Activated T-cell treated with anti-CD3 and anti-CD28 coated beads for 4 hours (primary cell): ENCODE data around the gene KIN.
"Not testable (repeated sequence)": the region's sequence is repeated elsewhere in the genome, so short reads cannot be mapped to it uniquely, and the experiment has no call there.

Experiments used
- DNase-seq: peaks from one replicate; pipeline ENCODE4 v3.0.0-alpha.2; 2020

Gene KIN

GRCh38 chr10:7794251-7795026, 6.6 kb upstream of the KIN start:
- DNase-seq = no peak

- DNase-seq = no peak
These were observed 4.7 kb upstream of the KIN start for GRCh38 chr10:7792541-7792940.

GRCh38 chr10:7789390-7789789, 1.6 kb upstream of the KIN start:
- no peak for DNase-seq

GRCh38 chr10:7788639-7789286, 970 bp upstream of the KIN start:
- no peak for DNase-seq

- DNase-seq = peak; percentile 5
These were observed 490 bp downstream of the KIN start for GRCh38 chr10:7787150-7787856.

- DNase-seq = no peak
These were observed 1.4 kb downstream of the KIN start for GRCh38 chr10:7786430-7786829.

GRCh38 chr10:7782194-7782593, 5.6 kb downstream of the KIN start:
- DNase-seq = not testable (repeated sequence)

GRCh38 chr10:7776777-7777176, 11.0 kb downstream of the KIN start:
- no peak for DNase-seq

GRCh38 chr10:7773845-7774801, 13.7 kb downstream of the KIN start:
- DNase-seq = no peak

GRCh38 chr10:7768417-7768816, 19.4 kb downstream of the KIN start:
- no peak for DNase-seq

GRCh38 chr10:7767209-7767608, 20.6 kb downstream of the KIN start:
- DNase-seq = no peak

- DNase-seq = no peak
These were observed 21.6 kb downstream of the KIN start for GRCh38 chr10:7766241-7766640.

- DNase-seq = no peak
These were observed 23.9 kb downstream of the KIN start for GRCh38 chr10:7763929-7764328.

GRCh38 chr10:7756360-7756992, 31.3 kb downstream of the KIN start:
- no peak for DNase-seq

GRCh38 chr10:7755103-7755502, 32.7 kb downstream of the KIN start:
- no peak for DNase-seq

GRCh38 chr10:7752251-7752650, 35.5 kb downstream of the KIN start:
- no peak for DNase-seq

- no peak for DNase-seq
These were observed 37.6 kb downstream of the KIN start for GRCh38 chr10:7750222-7750621.

GRCh38 chr10:7748637-7749036, 39.2 kb downstream of the KIN start:
- DNase-seq = not testable (repeated sequence)

- no peak for DNase-seq
These were observed 43.5 kb downstream of the KIN start for GRCh38 chr10:7744307-7744706.

GRCh38 chr10:7738536-7739407, 49.0 kb downstream of the KIN start:
- DNase-seq = no peak

- no peak for DNase-seq
These were observed 53.0 kb downstream of the KIN start for GRCh38 chr10:7734821-7735220.
